IPS DF 4.7 (cell line): ENCODE data around the gene DIS3L2.

Experiments
- DNase-seq: peaks from one replicate; pipeline ENCODE4 v3.0.0-alpha.2; 2013; ENCODE audit warnings: low spot score; ENCODE audit errors: extremely low read depth

DIS3L2 gene

DNA sequence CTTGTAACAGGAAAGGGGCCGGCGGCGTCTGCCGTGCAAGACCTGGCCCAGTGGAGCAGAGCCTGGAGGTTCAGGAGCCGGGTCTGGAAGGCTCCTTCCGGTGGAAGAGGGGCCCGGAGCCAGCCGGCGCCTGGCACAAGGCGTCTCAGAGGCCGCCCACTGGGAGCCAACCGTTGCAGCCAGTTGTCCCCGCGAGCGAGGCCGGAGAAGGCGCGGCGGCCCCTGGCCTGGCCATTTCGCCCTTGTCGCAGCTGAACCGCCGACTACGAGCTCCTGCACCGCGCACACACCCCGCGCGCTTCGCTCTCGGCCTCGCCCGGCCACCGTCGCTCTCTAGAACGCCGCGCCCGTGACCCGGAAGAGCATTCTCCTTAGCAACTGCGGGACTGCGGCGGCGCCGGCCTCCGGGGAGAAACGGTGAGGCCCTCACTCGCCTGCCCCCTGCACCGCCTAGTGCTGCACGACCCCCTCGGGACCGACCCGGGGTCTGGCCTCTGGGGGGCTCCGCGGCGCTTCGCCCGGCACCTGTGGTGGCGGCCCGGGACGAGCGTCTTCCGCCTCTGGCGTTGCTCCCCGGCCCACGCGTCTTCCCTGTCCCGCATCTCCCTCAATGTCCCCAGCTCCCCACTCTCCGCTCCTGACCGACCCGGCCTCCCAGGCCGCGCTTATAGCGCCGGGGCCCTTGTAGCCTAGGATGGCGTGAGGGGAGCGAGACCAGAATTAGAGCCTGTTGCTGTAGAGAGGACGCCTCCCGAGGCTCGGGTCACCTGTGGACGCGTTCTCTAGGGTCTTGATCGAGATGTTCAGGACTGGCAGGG, at the start of gene DIS3L2:
DIS3L2 (plus strand) TSS at position 365 of the 818 bp plus-strand sequence. CDS start 53,215 bp downstream, outside the sequence.
- peak; percentile 25 for DNase-seq

GRCh38 chr2:231914077-231914690, 47.3 kb upstream of the DIS3L2 start:
- no peak for DNase-seq

GRCh38 chr2:231917280-231918066, 44.0 kb upstream of the DIS3L2 start:
- DNase-seq: no peak

DNA sequence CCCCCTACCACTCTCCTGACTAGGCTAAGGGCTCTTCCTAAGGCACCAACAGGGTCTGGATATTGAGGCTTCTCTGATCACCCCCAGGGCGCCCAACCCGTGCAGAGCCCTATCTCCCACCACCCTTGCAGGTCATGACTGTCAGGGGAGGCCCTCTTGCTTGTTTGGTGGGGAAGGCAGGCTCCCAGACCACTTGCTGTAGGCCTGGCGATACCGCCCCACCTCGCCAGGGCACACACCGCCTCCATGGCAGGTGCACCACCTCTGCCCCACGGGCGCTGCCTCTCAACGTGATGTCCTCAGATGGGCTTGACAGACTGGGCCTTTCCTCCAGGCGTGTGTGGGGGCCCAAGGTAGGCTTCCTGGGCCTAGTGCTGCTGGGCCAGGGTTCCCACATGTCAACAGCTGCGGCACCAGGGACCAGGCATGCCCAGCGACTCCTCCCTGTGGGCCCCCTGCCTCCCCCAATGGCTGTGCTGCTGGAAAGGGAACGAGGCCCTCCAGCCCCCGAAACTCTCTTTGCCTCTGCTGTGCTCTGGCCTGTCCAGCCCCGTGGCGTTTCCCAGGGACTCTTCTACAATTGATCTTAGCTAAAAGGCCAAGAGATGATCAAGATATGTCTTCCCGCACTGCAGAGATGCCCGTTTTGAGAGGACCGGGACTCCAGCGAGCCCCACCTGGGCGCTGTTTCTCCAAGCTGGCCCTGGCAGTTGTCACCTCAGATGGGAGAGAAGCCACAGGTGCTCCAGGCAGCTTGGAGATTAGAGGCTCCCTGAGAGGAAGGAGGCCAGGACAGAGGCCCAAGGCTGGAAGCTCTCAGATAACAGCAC, 42.8 kb upstream of the DIS3L2 start:
- no peak for DNase-seq

DNA sequence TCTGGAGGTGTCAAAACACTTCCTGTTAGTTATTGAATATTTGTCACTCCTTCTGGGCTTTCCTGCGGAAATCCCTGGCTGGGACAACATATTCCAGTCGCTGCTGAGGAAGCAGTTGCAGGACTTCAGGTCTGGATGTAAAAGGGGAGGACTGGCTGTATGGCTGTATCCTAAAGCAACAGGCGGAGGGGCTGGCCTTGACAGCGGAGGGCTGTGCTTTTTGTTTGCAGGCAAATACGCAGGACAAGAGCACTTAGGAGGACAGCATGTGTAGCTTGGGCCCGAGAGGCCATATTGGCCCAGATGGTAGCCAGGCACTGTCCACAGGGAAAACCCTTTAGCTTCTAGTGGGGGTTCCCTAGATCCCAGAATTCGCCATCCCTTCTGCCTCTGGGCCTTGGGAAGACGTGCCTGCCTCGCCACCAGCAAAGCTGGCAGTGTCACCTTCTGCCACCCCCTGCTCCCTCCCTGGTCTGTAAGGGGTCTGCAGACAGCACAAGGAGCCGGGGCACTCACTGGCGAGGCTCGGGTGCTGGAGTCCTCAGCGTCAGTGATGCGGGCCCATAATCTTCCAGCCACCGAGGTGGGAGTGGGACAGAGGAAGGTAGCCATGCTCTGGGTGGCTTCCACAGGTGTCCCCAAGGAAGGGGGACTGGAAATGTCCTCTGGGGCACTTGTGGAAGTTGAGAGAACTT, 42.0 kb upstream of the DIS3L2 start:
- no peak for DNase-seq

DNA sequence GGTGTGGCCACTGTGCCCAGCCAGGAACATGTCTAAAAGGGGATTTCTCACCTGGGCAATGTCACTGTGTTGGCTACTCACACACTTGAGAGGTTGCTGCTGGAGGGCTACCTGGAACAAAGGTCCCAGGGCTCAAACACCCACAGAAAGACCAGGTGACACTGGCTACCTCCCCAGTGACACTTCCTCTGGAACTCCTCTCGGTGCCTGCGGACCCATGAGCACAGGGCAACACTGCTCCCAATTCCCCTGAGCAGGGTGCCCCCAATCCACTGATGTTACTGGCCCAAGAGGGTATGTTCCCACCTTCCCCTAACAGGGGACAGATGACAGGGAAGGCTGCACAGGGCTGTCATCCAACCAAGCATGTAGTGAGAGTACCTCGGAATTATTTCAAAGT, 41.1 kb upstream of the DIS3L2 start:
- DNase-seq: no peak

GRCh38 chr2:231920795-231921194, 40.7 kb upstream of the DIS3L2 start:
- no peak for DNase-seq

DNA sequence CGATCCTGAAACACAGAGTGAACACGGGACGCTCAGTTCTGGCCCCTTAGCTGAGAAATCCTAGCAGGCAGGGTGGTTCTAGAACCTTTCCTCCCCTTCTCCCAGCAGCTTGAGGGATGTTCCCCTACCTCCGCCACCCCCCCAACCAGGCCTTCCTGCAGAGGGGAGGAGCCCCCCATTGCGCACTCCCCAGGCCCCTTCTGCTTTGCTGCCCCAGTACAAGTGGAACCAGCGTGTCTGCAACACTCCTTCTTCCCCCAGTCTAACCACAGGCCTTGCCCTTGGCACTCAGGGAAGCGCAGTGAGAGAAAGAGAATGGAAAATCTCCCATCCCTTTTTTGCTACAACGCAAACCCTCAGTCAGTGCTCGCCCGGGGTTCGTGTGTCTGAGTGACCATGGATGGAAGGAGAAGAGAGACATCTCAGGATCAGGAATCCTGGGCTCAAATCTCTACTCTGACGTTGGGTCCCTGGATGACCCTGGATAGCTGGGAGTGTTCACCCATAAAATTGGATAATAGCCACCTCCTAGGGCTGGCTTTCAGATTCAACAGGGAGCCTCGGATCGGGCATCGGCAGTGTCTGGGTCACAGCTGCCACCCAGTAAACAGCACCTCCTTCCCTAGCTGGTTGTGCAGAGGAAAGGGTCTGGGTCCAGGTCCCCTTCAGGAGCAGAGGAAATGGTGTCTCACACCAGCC, 39.1 kb upstream of the DIS3L2 start:
- no peak for DNase-seq

GRCh38 chr2:231923010-231923344, 38.5 kb upstream of the DIS3L2 start:
- DNase-seq: no peak

DNA sequence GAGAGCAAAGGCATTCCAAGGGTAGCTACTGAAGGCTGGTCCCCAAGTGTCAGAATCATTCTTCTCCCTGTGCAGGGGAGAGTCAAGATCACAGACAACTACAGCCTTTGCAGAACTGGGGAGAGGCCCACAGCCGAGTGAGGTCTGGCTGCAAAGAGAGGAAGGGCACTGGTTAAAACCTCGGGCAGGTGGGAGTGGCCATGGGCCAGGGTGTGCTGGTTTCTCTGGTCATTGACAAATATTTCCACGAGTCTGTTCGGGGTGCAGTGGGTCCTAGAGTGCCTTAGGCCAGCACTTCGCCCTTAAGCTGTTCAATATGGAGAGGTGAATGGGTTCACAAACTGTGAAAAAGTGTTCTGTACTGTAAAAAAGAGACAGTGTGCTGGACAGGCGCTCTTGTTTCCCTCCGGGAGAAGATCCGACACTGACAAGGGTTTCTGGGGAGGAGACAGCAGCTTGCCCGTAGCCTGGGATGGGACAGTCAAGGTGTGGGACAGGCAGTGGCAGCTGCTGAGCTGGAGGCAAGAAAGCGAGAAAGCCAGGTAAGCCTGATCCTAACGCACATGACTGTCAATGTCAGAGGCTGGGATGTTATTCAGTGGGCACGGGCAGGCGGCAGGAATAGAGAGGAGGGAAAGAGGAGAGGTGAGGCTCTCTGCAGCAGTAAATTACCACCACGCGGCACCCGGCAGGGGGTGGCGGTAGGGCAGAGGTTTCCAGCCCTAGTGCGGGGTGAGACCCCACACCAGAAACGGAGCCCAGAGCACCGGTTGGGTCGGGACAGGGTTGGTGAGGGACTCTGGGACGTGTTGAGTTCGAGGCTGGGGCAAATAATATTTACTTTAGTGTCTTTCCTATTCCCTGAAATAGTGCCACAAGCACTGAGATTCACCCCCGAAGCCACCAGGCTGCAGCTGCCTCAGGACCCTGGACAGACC, 37.3 kb upstream of the DIS3L2 start:
- DNase-seq: no peak

- no peak for DNase-seq
Measured at GRCh38 chr2:231924889-231925275, 36.6 kb upstream of the DIS3L2 start.

DNA sequence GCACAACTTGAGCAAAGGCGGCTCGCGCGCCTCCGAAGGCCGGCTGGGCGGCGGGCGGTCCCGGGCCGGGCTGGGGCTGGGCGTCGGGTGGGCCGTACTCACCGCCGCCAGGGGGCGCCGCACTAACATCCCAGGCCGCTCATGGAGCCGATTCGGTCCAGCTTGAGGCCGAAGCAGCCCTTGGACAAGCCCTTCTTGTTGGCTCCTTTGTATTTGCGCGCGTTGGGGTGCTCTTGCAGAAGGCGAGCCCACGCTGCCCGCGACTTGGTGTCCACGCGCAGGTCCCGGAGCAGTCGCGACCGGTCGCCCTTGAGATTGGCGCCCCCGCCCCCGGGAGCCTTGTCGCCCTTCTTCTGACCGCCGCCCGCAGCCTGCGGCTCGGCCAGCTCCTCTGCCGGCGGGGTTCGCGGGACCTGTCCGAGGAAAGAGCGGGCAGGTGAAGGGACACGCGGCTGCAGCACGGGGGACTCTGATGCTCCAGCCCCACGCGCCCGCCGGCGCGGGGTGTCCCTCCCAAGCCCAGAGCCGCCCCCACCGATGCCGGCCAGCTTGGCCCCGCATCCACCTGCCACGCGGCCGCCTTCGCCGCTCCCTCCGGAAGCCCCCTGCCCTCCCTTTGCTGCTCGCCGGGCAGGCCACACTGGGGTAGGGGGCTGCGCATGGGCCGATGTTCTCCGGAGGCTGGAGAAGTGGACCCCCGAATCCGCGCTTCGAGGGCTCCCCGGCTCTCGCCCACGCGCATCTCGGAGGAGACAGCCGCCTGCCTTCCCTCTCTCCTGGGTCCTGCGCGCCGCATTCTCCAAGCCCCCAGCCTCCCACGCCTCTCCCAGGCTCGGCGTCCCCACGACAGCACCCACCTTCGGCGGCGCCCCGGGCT, 36.0 kb upstream of the DIS3L2 start:
- no peak for DNase-seq

DNA sequence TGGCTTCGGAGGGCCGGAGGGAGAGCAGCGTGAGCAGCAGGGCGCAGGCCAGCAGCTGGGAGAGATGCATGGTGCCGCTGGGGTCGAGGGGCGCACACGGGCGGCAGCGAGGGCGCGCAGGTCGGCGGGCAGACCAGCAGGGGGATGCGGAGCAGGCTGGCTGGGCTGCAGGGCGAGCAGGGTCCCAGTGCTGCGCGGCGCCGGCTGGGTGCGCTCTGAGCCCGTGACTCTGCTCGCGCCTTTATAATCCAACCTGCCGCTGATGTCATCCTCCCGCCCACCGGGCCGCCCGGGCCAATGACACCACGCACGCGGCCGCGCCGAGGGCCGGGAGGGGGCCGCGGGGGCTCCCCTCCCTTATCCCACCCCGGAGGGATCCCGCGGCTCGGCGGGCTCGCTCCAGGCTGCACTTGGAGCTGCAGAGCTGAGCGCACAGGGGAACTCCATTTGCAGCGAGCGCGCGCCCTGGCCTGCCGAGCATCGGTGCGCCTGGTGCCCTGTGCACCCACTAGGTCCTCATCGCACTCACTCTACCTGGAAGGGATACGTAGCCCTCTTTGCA, 35.3 kb upstream of the DIS3L2 start, which contains the start of gene NPPC:
NPPC (minus strand) TSS at position 217 of the 562 bp plus-strand sequence; CDS start at position 70, 147 bp downstream.
- DNase-seq: no peak

GRCh38 chr2:231926761-231927565, 34.5 kb upstream of the DIS3L2 start:
- no peak for DNase-seq

- no peak for DNase-seq
Measured at GRCh38 chr2:231927566-231927890, 34.0 kb upstream of the DIS3L2 start.

DNA sequence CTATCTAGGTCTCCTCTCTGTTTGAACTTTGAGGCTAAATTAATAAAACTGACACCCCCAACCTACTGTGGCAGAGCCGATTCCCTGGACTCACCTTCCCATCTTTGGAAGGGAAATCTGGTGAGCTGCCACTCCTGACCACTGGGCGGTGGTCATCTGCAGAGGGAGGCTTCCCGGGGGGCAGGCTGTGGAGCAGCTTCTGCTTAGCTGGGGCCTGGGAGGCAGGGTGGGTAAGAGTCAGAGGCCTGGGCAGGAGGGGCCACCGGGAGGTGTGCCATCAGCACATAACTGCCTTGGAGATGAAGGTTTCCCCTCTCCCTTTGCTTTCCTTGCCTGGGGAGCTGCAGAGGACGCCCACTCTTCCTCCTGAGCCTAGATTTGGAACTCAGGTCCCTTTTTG, 33.0 kb upstream of the DIS3L2 start:
- DNase-seq: no peak
